ENCODE results near the gene GALNT15. TPM values are rescaled to one million over a fixed set of nuclear protein-coding genes. Genes with fewer than 3 reads are reported as not detected.

The GALNT15 gene
- total and polyA plus RNA-seq, 4 donors: 2.8 to 9.7 (median 7.6) TPM

GRCh38 chr3:16171009-16171408 lies 3.5 kb upstream of the GALNT15 start:
- 78 to 97% methylated on average over 2 of the region's 2 CpGs for WGBS, 2 donors
- H3K27me3 ChIP-seq (ENCODE audit: control insufficient read depth in 3 of 3, insufficient read depth in 3 of 3, low read length in 2 of 3): peaks cover 0 to 7% (median 0%) of the 10 kb centered on the region in 3 donors

GRCh38 chr3:16171825-16172224 lies 2.7 kb upstream of the GALNT15 start:
- H3K4me1 ChIP-seq (ENCODE audit: control insufficient read depth in 5 of 5, insufficient read depth in 5 of 5, low read length in 5 of 5): peaks cover 3 to 24% (median 11%) of the 10 kb centered on the region in 5 donors
- peaks cover 0 to 4% (median 0%) of the 10 kb centered on the region in 4 donors for H3K9me3 ChIP-seq (ENCODE audit: control insufficient read depth in 4 of 4, insufficient read depth in 3 of 4, low read length in 3 of 4)
- H3K4me3 ChIP-seq: no peak overlapping the region
- DNase-seq (peak in 1 of 3 donors; percentile 17), ATAC-seq (ENCODE audit: insufficient read depth, low FRiP score) (no peak)
- H3K27ac ChIP-seq (ENCODE audit: low read depth in 1 of 2, low read length in 1 of 2): no peak overlapping the region
- no peaks in the 10 kb centered on the region for H3K36me3 ChIP-seq (ENCODE audit: control insufficient read depth in 4 of 4, insufficient read depth in 4 of 4, low read length in 4 of 4)
- H3K27me3 ChIP-seq (ENCODE audit: control insufficient read depth in 3 of 3, insufficient read depth in 3 of 3, low read length in 2 of 3): peaks cover 0 to 3% (median 0%) of the 10 kb centered on the region in 3 donors
- H3K9ac ChIP-seq (ENCODE audit: insufficient read depth in 1 of 2, low read length in 2 of 2): no peak overlapping the region
- TF ChIP-seq CTCF (IDR thresholded peaks at IDR 0.05; ENCODE audit: control extremely low read depth, extremely low read depth): no peak
- WGBS, 2 donors: 88 to 95% methylated on average over 1 of the region's 1 CpG

More at GRCh38 chr3:16171009-16171408, 3.5 kb upstream of the GALNT15 start:
- no peak overlapping the region for H3K9ac ChIP-seq (ENCODE audit: insufficient read depth in 1 of 2, low read length in 2 of 2)
- no peak overlapping the region for H3K27ac ChIP-seq (ENCODE audit: low read depth in 1 of 2, low read length in 1 of 2)
- H3K4me1 ChIP-seq (ENCODE audit: control insufficient read depth in 5 of 5, insufficient read depth in 5 of 5, low read length in 5 of 5): peaks cover 3 to 20% (median 11%) of the 10 kb centered on the region in 5 donors
- H3K36me3 ChIP-seq (ENCODE audit: control insufficient read depth in 4 of 4, insufficient read depth in 4 of 4, low read length in 4 of 4): no peaks in the 10 kb centered on the region
- H3K4me3 ChIP-seq: no peak overlapping the region
- no peak for TF ChIP-seq CTCF (IDR thresholded peaks at IDR 0.05; ENCODE audit: control extremely low read depth, extremely low read depth)
- DNase-seq (no peak), ATAC-seq (ENCODE audit: insufficient read depth, low FRiP score) (no peak)
- H3K9me3 ChIP-seq (ENCODE audit: control insufficient read depth in 4 of 4, insufficient read depth in 3 of 4, low read length in 3 of 4): peaks cover 0 to 4% (median 0%) of the 10 kb centered on the region in 4 donors

- H3K9ac ChIP-seq (ENCODE audit: insufficient read depth in 1 of 2, low read length in 2 of 2): no peak overlapping the region
- peaks cover 3 to 24% (median 17%) of the 10 kb centered on the region in 5 donors for H3K4me1 ChIP-seq (ENCODE audit: control insufficient read depth in 5 of 5, insufficient read depth in 5 of 5, low read length in 5 of 5)
- no peak for TF ChIP-seq CTCF (IDR thresholded peaks at IDR 0.05; ENCODE audit: control extremely low read depth, extremely low read depth)
- DNase-seq: no peak
- H3K36me3 ChIP-seq (ENCODE audit: control insufficient read depth in 4 of 4, insufficient read depth in 4 of 4, low read length in 4 of 4): no peaks in the 10 kb centered on the region
- peak overlapping the region; percentile 7 to 63 for H3K27ac ChIP-seq (ENCODE audit: low read depth in 1 of 2, low read length in 1 of 2)
- WGBS, 2 donors: 80 to 90% methylated on average over 5 of the region's 5 CpGs
- peaks cover 0 to 4% (median 0%) of the 10 kb centered on the region in 4 donors for H3K9me3 ChIP-seq (ENCODE audit: control insufficient read depth in 4 of 4, insufficient read depth in 3 of 4, low read length in 3 of 4)
- peaks cover 0 to 3% (median 0%) of the 10 kb centered on the region in 3 donors for H3K27me3 ChIP-seq (ENCODE audit: control insufficient read depth in 3 of 3, insufficient read depth in 3 of 3, low read length in 2 of 3)
- ATAC-seq (ENCODE audit: insufficient read depth, low FRiP score): no peak
- H3K4me3 ChIP-seq: no peak overlapping the region
These were observed 1.0 kb upstream of the GALNT15 start for GRCh38 chr3:16173283-16174025.

Data from lung (tissue), 12 donors.